Activated CD4-positive, alpha-beta T cell treated with anti-CD3 and anti-CD28 coated beads for 1 hour (primary cell): Measurements from ENCODE around the gene NGEF.

Experiments
- DNase-seq: peaks from one replicate; pipeline ENCODE4 v3.0.0-alpha.2; 2020

NGEF gene

GRCh38 chr2:232959139-232959538 lies 53.9 kb downstream of the NGEF start:
- no peak for DNase-seq

- DNase-seq = no peak
Observed at GRCh38 chr2:232957657-232958090, 55.4 kb downstream of the NGEF start.

- no peak for DNase-seq
Observed at GRCh38 chr2:232955856-232956255, 57.2 kb downstream of the NGEF start.

GRCh38 chr2:232954691-232955090 lies 58.4 kb downstream of the NGEF start:
- no peak for DNase-seq

- no peak for DNase-seq
Observed at GRCh38 chr2:232951891-232952290, 61.2 kb downstream of the NGEF start.

GRCh38 chr2:232951181-232951580 lies 61.9 kb downstream of the NGEF start:
- DNase-seq = no peak

- DNase-seq = no peak
Observed at GRCh38 chr2:232950751-232951150, 62.3 kb downstream of the NGEF start.

GRCh38 chr2:232949016-232949415 lies 64.0 kb downstream of the NGEF start:
- no peak for DNase-seq

GRCh38 chr2:232942831-232943230 lies 70.2 kb downstream of the NGEF start:
- DNase-seq = no peak

- DNase-seq = no peak
Observed at GRCh38 chr2:232941912-232942594, 71.0 kb downstream of the NGEF start.

- no peak for DNase-seq
Observed at GRCh38 chr2:232941400-232941799, 71.7 kb downstream of the NGEF start.

GRCh38 chr2:232940724-232941123 lies 72.3 kb downstream of the NGEF start:
- DNase-seq = no peak

- DNase-seq = no peak
Observed at GRCh38 chr2:232937278-232937906, 75.7 kb downstream of the NGEF start.

GRCh38 chr2:232931636-232932035 lies 81.4 kb downstream of the NGEF start:
- no peak for DNase-seq

GRCh38 chr2:232930059-232930400 lies 83.0 kb downstream of the NGEF start:
- no peak for DNase-seq

- no peak for DNase-seq
Observed at GRCh38 chr2:232929303-232930058, 83.6 kb downstream of the NGEF start.

GRCh38 chr2:232928551-232929302 lies 84.3 kb downstream of the NGEF start:
- no peak for DNase-seq

- no peak for DNase-seq
Observed at GRCh38 chr2:232927793-232928550, 85.1 kb downstream of the NGEF start.

- DNase-seq = no peak
Observed at GRCh38 chr2:232927032-232927792, 85.8 kb downstream of the NGEF start.

- DNase-seq = no peak
Observed at GRCh38 chr2:232926431-232926939, 86.6 kb downstream of the NGEF start.

GRCh38 chr2:232925821-232926156 lies 87.3 kb downstream of the NGEF start:
- no peak for DNase-seq
